C1 segment of cervical spinal cord (tissue), 14 donors: ENCODE measurements around the gene HOXA11.

Experiments
- DNase-seq, 14 donors: peaks; one replicate each; lab custom pipeline; 2025; lab: John Stamatoyannopoulos, UW

Gene HOXA11

GRCh38 chr7:27181795-27182275 lies 3.2 kb downstream of the HOXA11 start:
- DNase-seq = no peak

GRCh38 chr7:27180431-27181420 lies 4.3 kb downstream of the HOXA11 start:
- DNase-seq = no peak

- peak in 4 of 14 donors; percentile 2 to 46 (median 14) for DNase-seq
Observed at GRCh38 chr7:27179503-27180430, 5.3 kb downstream of the HOXA11 start.

- DNase-seq = no peak
Observed at GRCh38 chr7:27179030-27179429, 6.0 kb downstream of the HOXA11 start.

DNA sequence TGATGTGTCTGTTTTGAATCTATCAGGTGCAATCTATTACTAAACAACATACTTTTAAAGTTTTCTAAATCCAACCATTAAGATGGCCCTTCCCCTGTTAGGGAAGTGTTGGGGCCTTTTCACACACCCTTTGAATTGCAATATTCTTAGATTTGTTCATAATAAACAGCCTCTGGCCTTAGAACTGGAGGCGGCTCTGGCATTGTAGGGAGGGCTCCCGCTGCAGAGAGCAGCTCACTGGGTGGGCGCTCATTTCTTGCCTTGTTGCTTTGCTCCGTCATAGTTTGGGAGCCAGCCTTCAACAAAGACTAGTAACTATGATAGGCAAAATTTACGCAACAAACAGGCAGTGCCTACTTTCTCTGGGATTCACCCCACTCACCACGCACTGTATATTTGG lies 6.7 kb downstream of the HOXA11 start:
- DNase-seq = no peak

DNA sequence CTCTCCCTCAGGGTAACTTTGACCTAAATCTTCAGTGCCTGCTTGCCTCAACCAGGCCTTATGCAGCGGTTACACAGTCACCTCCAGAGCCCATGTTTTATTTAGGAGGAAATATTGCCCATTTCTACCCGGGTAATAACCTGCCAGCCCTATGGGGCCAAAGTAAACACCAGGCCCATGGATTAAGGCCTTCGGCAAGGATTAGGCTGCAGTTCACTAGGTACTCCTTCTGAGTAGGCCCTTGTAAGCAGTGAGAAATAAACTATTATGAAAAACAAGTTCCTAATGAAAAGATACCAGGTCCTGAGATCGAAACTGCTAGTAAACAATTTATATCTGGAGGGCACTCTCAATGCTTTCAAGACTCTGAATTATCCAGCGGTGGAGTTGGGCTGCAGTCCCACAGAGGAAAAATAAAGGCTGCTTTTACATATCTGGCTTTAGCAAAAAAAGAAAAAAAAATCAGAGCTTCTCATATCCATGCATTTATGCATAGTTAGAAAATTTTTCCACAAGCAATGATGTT lies 7.2 kb downstream of the HOXA11 start:
- DNase-seq = no peak

- no peak for DNase-seq
Observed at GRCh38 chr7:27176962-27177794, 7.9 kb downstream of the HOXA11 start.

GRCh38 chr7:27176524-27176845 lies 8.5 kb downstream of the HOXA11 start:
- no peak for DNase-seq

DNA sequence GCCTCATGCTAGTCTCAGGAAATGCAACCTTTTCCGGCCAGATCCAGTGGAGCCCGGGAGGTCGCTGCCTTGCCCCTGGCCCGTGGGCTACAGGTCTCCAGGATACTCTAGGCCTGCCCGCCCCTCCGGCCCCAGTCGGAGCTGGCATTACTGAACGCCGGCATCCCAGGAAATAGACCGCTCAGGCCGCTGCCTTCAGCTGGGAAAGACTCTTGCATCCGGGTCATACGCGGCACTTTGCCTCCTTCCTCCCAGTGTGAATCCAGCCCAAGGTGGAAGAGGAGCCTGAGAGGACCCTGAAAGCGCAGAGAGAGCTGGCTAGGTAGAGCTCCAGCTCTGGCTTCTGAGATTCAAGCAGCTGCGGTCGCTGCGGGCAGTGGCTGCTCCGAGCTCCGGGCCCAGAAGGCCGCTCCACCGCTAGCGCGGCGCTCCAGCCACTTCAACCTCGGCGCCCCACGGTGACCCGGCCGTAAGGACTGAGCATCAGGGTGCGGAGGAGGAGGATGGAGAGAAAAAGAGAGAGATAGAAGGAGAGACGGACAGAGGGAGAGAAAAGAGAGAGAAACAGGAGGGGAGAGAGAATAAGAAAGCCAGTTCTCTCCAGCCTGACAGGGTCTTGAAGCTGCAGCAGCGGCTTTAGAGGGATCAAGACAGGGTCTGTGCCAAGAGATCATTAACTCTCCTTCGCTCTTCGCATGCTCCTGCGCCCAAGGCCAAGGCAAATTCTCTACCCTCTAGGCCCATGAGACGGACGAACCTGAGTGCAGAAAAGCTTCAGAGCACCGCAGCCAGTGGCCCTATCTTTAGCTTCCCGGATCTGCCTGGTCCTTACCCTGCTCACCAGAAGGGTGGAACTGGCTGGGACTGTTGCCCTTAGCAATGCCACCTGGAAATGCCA lies 9.2 kb downstream of the HOXA11 start:
- DNase-seq = no peak

DNA sequence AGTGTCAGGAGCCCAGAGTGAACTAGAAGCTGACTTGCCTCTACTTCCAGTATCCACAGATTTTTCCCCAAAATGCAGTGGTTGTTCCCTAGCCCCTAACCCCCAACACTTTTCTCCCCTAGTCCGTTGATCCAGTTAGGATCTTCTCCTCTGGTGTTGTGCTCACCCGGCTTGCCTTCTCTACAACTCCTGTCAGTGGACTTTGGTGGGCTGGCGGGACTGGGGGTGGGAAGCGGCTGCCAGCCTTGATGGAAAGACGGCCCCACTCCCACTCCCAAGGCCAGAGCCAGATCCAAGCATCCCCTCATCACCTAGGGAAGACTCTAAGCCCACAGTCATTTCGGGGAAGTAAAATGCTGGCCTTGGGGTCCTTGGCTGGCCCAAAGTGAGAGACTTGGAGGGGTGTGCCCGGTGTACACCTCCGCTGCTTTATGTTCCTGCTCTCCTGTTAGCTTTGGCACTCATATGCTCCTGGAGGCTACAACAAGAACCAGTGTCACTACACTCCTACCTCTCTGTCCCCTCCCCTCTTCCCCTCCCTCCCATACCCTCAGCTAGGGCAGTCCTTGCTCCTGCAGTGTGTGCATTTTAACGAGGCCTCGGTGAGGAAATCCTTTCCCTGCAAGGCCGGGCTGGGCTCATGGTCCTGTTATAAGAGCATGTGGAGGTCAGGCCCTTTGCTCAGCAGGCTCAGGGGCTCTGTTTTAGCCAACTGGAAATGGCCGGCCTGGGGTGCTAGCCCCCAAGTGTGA lies 10.0 kb downstream of the HOXA11 start:
- DNase-seq = no peak

- no peak for DNase-seq
Observed at GRCh38 chr7:27173956-27174873, 10.8 kb downstream of the HOXA11 start, which contains the start of gene HOXA10. Gene HOXA10 (minus strand): TSS chr7:27174320. CDS start chr7:27174306, 14 bp downstream.

GRCh38 chr7:27173511-27173955 lies 11.5 kb downstream of the HOXA11 start:
- no peak for DNase-seq

DNA sequence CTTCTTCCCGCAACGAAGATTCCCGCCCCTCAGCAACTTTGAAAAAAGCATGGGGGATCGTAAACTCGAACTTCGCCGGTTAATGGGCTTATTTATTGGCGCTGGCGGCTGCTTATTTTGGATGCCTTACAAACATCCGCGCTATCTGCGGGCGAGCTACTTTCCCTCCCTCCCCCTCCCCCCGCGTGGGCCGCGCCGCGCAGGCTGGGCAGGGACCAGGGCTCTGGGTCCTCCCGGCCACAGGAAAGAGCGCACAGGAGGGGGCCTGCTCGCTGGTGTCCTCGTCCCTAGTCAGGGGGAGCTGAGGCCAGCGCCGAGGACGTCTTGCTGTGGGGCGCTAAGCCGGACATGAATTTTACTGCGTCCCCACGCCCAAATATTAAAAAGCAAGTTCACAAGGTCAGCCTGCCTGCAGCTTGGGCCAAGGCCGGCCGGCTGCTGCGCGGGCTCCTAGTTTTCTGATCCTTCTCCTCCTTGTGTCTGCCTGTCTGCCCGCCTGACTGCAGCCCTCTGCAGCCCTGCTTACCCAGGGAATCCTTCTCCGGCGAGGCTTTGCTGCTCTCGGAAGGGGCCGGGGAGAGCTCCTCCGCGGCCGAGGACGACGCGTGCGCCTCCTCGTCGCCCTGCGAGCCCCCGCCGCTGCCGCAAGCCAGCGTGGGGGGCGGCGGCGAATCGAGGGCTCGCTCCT lies 12.1 kb downstream of the HOXA11 start:
- DNase-seq = no peak

- DNase-seq = no peak
Observed at GRCh38 chr7:27172315-27172774, 12.7 kb downstream of the HOXA11 start.

DNA sequence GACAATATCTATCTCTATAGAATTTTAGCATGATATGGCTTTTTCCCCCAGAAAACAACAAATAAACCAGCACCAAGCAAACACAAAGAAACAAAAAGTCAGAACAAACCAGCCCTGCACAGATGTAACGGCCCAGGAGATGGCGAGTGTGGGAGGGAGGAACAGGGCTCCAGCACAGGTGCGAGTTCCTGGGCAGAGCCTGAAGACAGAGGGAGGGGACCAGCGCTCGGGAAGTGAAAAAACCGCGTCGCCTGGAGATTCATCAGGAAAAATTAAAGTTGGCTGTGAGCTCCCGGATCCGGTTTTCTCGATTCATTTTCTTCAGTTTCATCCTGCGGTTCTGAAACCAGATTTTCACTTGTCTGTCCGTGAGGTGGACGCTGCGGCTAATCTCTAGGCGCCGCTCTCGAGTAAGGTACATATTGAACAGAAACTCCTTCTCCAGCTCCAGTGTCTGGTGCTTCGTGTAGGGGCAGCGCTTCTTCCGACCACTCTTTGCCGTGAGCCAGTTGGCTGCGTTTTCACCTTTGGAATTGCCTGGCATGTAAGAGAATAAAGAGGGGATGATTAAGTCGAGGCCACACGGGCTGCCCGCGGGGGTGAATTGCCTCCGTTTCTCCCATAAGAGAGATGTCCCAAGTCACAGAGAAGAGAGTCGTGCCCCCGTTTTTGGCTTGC lies 13.3 kb downstream of the HOXA11 start:
- DNase-seq = no peak

DNA sequence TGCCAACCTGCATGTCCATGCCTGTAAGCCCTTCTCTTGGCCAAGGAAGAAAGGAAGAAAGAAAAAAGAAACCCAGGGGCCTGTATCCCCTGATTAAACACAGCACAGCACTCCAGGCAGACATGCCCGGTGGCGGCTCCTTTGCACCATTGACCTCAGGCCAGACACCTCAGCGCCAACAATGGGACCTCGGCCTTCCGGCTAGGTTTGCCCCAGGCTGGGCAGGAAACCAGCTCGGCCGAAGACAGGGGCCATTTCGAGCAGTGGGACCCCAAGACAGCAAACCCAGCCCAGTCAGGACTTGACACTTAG lies 13.8 kb downstream of the HOXA11 start:
- DNase-seq = no peak
